ENCODE data around the gene PRMT1. TPM values are rescaled to one million over a fixed set of nuclear protein-coding genes. Genes with fewer than 3 reads are reported as not detected.

Gene PRMT1
- total and polyA plus RNA-seq, 9 of the 15 experiments (the other 6 are each of a cell fraction or from before 2014, with no cell fraction given), result 13.3 to 464 (median 326) TPM

Small RNA genes within 50 kb of the gene (microRNA-seq; reads per million reads assigned to microRNA genes)
- gene MIR5088 (ENCODE audit: borderline microRNAs expressed), result not detected

Small RNA genes within 50 kb of the gene (small RNA-seq; reads per million reads assigned to genes)
- gene MIR5088, result not detected

Other genes with a start within 250 kb of the PRMT1 start
Only the 7 nearest of the 26 such genes appear.
- 8.2 and 10.4 TPM in 2 replicates for gene RRAS, start 37.1 kb upstream of the PRMT1 start, total RNA-seq (2014; rRNA removed)
- 1.5 and 1.7 TPM in 2 replicates for gene RRAS, start 37.1 kb upstream of the PRMT1 start, total RNA-seq (2014; rRNA removed; fragmentation: Illumina TruSeq; extraction: Trizol)
- 3.1 and 3.7 TPM in 2 replicates for gene RRAS, start 37.1 kb upstream of the PRMT1 start, total RNA-seq (2015; rRNA removed; fragmentation: Illumina TruSeq; extraction: Trizol)
- gene RRAS, start 37.1 kb upstream of the PRMT1 start, total RNA-seq (2021), result 8.3 and 9.3 TPM in 2 replicates
- gene RRAS, start 37.1 kb upstream of the PRMT1 start, polyA plus RNA-seq (2011; rRNA removed), result 15.4 and 16.4 TPM in 2 replicates
- 8.5 and 13.9 TPM in 2 replicates for gene RRAS, start 37.1 kb upstream of the PRMT1 start, polyA plus RNA-seq (2014; fragmentation: Illumina TruSeq; extraction: Trizol)
- gene RRAS, start 37.1 kb upstream of the PRMT1 start, polyA plus RNA-seq (2014; fragmentation: Nextera tagmentation; extraction: Ambion mirVana), result 1 to 10 TPM in 1 of 2 experiments, under 1 TPM in 1; 0.70 to 1.3 TPM
- gene RRAS, start 37.1 kb upstream of the PRMT1 start, polyA plus RNA-seq (2014; rRNA removed), result 17.3 and 18.3 TPM in 2 replicates
- 12.9 and 18.0 TPM in 2 replicates for gene SCAF1, start 35.1 kb upstream of the PRMT1 start, total RNA-seq (2014; rRNA removed)
- 2.5 and 2.8 TPM in 2 replicates for gene SCAF1, start 35.1 kb upstream of the PRMT1 start, total RNA-seq (2014; rRNA removed; fragmentation: Illumina TruSeq; extraction: Trizol)
- 4.9 and 6.0 TPM in 2 replicates for gene SCAF1, start 35.1 kb upstream of the PRMT1 start, total RNA-seq (2015; rRNA removed; fragmentation: Illumina TruSeq; extraction: Trizol)
- 75.5 and 79.0 TPM in 2 replicates for gene SCAF1, start 35.1 kb upstream of the PRMT1 start, total RNA-seq (2021)
- gene SCAF1, start 35.1 kb upstream of the PRMT1 start, polyA plus RNA-seq (2011; rRNA removed), result 3.7 and 4.3 TPM in 2 replicates
- gene SCAF1, start 35.1 kb upstream of the PRMT1 start, polyA plus RNA-seq (2014; fragmentation: Illumina TruSeq; extraction: Trizol), result 9.7 and 22.5 TPM in 2 replicates
- gene SCAF1, start 35.1 kb upstream of the PRMT1 start, polyA plus RNA-seq (2014; fragmentation: Nextera tagmentation; extraction: Ambion mirVana), result under 1 TPM; 0.20 to 0.25 TPM
- gene SCAF1, start 35.1 kb upstream of the PRMT1 start, polyA plus RNA-seq (2014; rRNA removed), result 11.4 and 14.6 TPM in 2 replicates
- 113 and 160 TPM in 2 replicates for gene IRF3, start 11.4 kb upstream of the PRMT1 start, total RNA-seq (2014; rRNA removed)
- 28.5 and 40.9 TPM in 2 replicates for gene IRF3, start 11.4 kb upstream of the PRMT1 start, total RNA-seq (2014; rRNA removed; fragmentation: Illumina TruSeq; extraction: Trizol)
- gene IRF3, start 11.4 kb upstream of the PRMT1 start, total RNA-seq (2015; rRNA removed; fragmentation: Illumina TruSeq; extraction: Trizol), result 64.0 and 65.4 TPM in 2 replicates
- gene IRF3, start 11.4 kb upstream of the PRMT1 start, total RNA-seq (2021), result 125 and 132 TPM in 2 replicates
- gene IRF3, start 11.4 kb upstream of the PRMT1 start, polyA plus RNA-seq (2011; rRNA removed), result 54.5 and 66.4 TPM in 2 replicates
- gene IRF3, start 11.4 kb upstream of the PRMT1 start, polyA plus RNA-seq (2014; fragmentation: Illumina TruSeq; extraction: Trizol), result 118 and 119 TPM in 2 replicates
- 10 to 100 TPM in 1 of 2 experiments, 1 to 10 TPM in 1; 7.5 to 11.6 TPM for gene IRF3, start 11.4 kb upstream of the PRMT1 start, polyA plus RNA-seq (2014; fragmentation: Nextera tagmentation; extraction: Ambion mirVana)
- gene IRF3, start 11.4 kb upstream of the PRMT1 start, polyA plus RNA-seq (2014; rRNA removed), result 118 and 145 TPM in 2 replicates
- gene BCL2L12, start 11.3 kb upstream of the PRMT1 start, total RNA-seq (2014; rRNA removed), result 128 and 169 TPM in 2 replicates
- gene BCL2L12, start 11.3 kb upstream of the PRMT1 start, total RNA-seq (2014; rRNA removed; fragmentation: Illumina TruSeq; extraction: Trizol), result 17.0 and 18.8 TPM in 2 replicates
- gene BCL2L12, start 11.3 kb upstream of the PRMT1 start, total RNA-seq (2015; rRNA removed; fragmentation: Illumina TruSeq; extraction: Trizol), result 26.5 and 29.4 TPM in 2 replicates
- gene BCL2L12, start 11.3 kb upstream of the PRMT1 start, total RNA-seq (2021), result 183 and 185 TPM in 2 replicates
- 81.2 and 95.3 TPM in 2 replicates for gene BCL2L12, start 11.3 kb upstream of the PRMT1 start, polyA plus RNA-seq (2011; rRNA removed)
- gene BCL2L12, start 11.3 kb upstream of the PRMT1 start, polyA plus RNA-seq (2014; fragmentation: Illumina TruSeq; extraction: Trizol), result 85.6 and 184 TPM in 2 replicates
- gene BCL2L12, start 11.3 kb upstream of the PRMT1 start, polyA plus RNA-seq (2014; fragmentation: Nextera tagmentation; extraction: Ambion mirVana), result 1 to 10 TPM; 7.4 to 7.5 TPM
- gene BCL2L12, start 11.3 kb upstream of the PRMT1 start, polyA plus RNA-seq (2014; rRNA removed), result 263 and 282 TPM in 2 replicates
- 2.4 and 2.7 TPM in 2 replicates for gene ADM5, start 12.3 kb downstream of the PRMT1 start, total RNA-seq (2014; rRNA removed)
- 0.32 and 0.47 TPM in 2 replicates for gene ADM5, start 12.3 kb downstream of the PRMT1 start, total RNA-seq (2014; rRNA removed; fragmentation: Illumina TruSeq; extraction: Trizol)
- 1.9 and 2.4 TPM in 2 replicates for gene ADM5, start 12.3 kb downstream of the PRMT1 start, total RNA-seq (2015; rRNA removed; fragmentation: Illumina TruSeq; extraction: Trizol)
- 5.4 and 7.0 TPM in 2 replicates for gene ADM5, start 12.3 kb downstream of the PRMT1 start, total RNA-seq (2021)
- 1.3 and 2.2 TPM in 2 replicates for gene ADM5, start 12.3 kb downstream of the PRMT1 start, polyA plus RNA-seq (2011; rRNA removed)
- gene ADM5, start 12.3 kb downstream of the PRMT1 start, polyA plus RNA-seq (2014; fragmentation: Illumina TruSeq; extraction: Trizol), result 2.1 and 2.7 TPM in 2 replicates
- gene ADM5, start 12.3 kb downstream of the PRMT1 start, polyA plus RNA-seq (2014; fragmentation: Nextera tagmentation; extraction: Ambion mirVana), result under 1 TPM in 1 of 2 experiments, not detected in 1; 0.13 TPM
- 5.7 and 8.4 TPM in 2 replicates for gene ADM5, start 12.3 kb downstream of the PRMT1 start, polyA plus RNA-seq (2014; rRNA removed)
- gene CPT1C, start 13.8 kb downstream of the PRMT1 start, total RNA-seq (2014; rRNA removed), result 2.5 and 2.7 TPM in 2 replicates
- 1.9 and 3.0 TPM in 2 replicates for gene CPT1C, start 13.8 kb downstream of the PRMT1 start, total RNA-seq (2014; rRNA removed; fragmentation: Illumina TruSeq; extraction: Trizol)
- gene CPT1C, start 13.8 kb downstream of the PRMT1 start, total RNA-seq (2015; rRNA removed; fragmentation: Illumina TruSeq; extraction: Trizol), result 2.1 and 2.8 TPM in 2 replicates
- gene CPT1C, start 13.8 kb downstream of the PRMT1 start, total RNA-seq (2021), result 3.1 and 4.4 TPM in 2 replicates
- gene CPT1C, start 13.8 kb downstream of the PRMT1 start, polyA plus RNA-seq (2011; rRNA removed), result 1.9 and 3.6 TPM in 2 replicates
- gene CPT1C, start 13.8 kb downstream of the PRMT1 start, polyA plus RNA-seq (2014; fragmentation: Illumina TruSeq; extraction: Trizol), result 4.8 and 5.1 TPM in 2 replicates
- 10 to 100 TPM; 11.5 to 12.3 TPM for gene CPT1C, start 13.8 kb downstream of the PRMT1 start, polyA plus RNA-seq (2014; fragmentation: Nextera tagmentation; extraction: Ambion mirVana)
- 2.1 and 4.0 TPM in 2 replicates for gene CPT1C, start 13.8 kb downstream of the PRMT1 start, polyA plus RNA-seq (2014; rRNA removed)
- gene TSKS, start 86.0 kb downstream of the PRMT1 start, total RNA-seq (2014; rRNA removed), result 3.3 and 4.5 TPM in 2 replicates
- 0.64 and 0.80 TPM in 2 replicates for gene TSKS, start 86.0 kb downstream of the PRMT1 start, total RNA-seq (2014; rRNA removed; fragmentation: Illumina TruSeq; extraction: Trizol)
- gene TSKS, start 86.0 kb downstream of the PRMT1 start, total RNA-seq (2015; rRNA removed; fragmentation: Illumina TruSeq; extraction: Trizol), result 1.2 and 1.3 TPM in 2 replicates
- gene TSKS, start 86.0 kb downstream of the PRMT1 start, total RNA-seq (2021), result 2.3 and 2.4 TPM in 2 replicates
- 0.75 and 1.4 TPM in 2 replicates for gene TSKS, start 86.0 kb downstream of the PRMT1 start, polyA plus RNA-seq (2011; rRNA removed)
- gene TSKS, start 86.0 kb downstream of the PRMT1 start, polyA plus RNA-seq (2014; fragmentation: Illumina TruSeq; extraction: Trizol), result 0.70 and 1.2 TPM in 2 replicates
- under 1 TPM; 0.14 to 0.35 TPM for gene TSKS, start 86.0 kb downstream of the PRMT1 start, polyA plus RNA-seq (2014; fragmentation: Nextera tagmentation; extraction: Ambion mirVana)
- 1.9 and 2.2 TPM in 2 replicates for gene TSKS, start 86.0 kb downstream of the PRMT1 start, polyA plus RNA-seq (2014; rRNA removed)